Body of pancreas (tissue), 4 donors: ENCODE measurements around the gene COQ4.
"Not testable (repeated sequence)": the region's sequence is repeated elsewhere in the genome, so short reads cannot be mapped to it uniquely, and the experiment has no call there.

Source experiments
- POLR2A ChIP-seq, 3 donors: fragments of 450-650 bp; IDR thresholded peaks; one replicate each; pipeline ENCODE4 v1.6.1; 2016; ENCODE audit warnings: antibody characterized with exemption in 3 of 3, mild to moderate bottlenecking in 2 of 3
- TF ChIP-seq, protein P1 (sequence below), 7 experiments: fragments of 450-650 bp in 4 of 7; fragments of 200-600 bp in 3 of 7; sonication (generic) in 3 of 7; IDR thresholded peaks; one replicate each; pipeline ENCODE4 v1.5.1; 2016 to 2019; ENCODE audit warnings: antibody characterized with exemption in 7 of 7

DNA sequence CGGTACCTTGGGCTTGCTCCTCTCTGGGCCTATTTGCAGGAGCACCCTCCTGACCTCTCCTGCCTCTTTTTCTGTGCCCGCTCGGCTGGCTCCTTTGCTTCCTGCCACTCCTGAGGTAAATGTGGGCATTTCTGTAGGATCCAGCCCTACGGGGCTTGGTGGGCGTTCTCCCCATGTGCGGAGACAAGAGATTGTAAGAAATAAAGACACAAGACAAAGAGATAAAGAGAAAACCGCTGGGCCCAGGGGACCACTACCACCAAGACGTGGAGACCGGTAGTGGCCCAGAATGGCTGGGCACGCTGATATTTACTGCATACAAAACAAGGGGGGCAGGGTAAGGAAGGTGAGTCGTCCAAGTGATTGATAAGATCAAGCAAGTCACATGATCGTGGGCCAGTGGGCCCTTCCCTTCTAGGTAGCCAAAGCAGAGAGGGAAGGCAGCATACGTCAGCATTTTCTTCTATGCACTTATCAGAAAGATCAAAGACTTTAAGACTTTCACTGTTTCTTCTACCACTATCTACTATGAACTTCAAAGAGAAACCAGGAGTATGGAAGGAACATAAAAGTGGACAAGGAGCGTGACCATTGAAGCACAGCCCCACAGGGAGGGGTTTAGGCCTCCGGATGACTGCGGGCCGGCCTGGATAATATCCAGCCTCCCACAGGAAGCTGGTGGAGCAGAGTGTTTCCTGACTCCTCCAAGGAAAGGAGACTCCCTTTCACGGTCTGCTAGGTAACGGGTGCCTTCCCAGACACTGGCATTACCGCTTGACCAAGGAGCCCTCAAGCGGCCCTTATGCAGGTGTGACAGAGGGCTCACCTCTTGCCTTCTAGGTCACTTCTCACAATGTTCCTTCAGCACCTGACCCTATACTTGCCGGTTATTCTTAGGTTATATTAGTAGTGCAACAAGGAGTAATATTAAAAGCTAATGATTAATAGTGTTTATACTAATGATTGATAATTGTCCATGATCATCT, 43.3 kb upstream of the COQ4 start:
- TF ChIP-seq, protein P1, sequence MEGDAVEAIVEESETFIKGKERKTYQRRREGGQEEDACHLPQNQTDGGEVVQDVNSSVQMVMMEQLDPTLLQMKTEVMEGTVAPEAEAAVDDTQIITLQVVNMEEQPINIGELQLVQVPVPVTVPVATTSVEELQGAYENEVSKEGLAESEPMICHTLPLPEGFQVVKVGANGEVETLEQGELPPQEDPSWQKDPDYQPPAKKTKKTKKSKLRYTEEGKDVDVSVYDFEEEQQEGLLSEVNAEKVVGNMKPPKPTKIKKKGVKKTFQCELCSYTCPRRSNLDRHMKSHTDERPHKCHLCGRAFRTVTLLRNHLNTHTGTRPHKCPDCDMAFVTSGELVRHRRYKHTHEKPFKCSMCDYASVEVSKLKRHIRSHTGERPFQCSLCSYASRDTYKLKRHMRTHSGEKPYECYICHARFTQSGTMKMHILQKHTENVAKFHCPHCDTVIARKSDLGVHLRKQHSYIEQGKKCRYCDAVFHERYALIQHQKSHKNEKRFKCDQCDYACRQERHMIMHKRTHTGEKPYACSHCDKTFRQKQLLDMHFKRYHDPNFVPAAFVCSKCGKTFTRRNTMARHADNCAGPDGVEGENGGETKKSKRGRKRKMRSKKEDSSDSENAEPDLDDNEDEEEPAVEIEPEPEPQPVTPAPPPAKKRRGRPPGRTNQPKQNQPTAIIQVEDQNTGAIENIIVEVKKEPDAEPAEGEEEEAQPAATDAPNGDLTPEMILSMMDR (IDR thresholded peaks at IDR 0.05) = not testable (repeated sequence)
- not testable (repeated sequence) for TF ChIP-seq POLR2A (IDR thresholded peaks at IDR 0.05)
